Kidney (tissue), 14 donors: Measurements from ENCODE around the gene RANBP10. TPM values are rescaled to one million over a fixed set of nuclear protein-coding genes. Genes with fewer than 3 reads are reported as not detected.

Experiments used
- DNase-seq, 5 donors: peaks; one replicate each; pipeline ENCODE4 v3.0.0-alpha.2; 2013 to 2020
- FAIRE-seq: peaks from 2 replicates; lab custom pipeline; 2012; peaks lifted over from hg19 to GRCh38; lab: Jason Lieb, UNC
- H3K27ac ChIP-seq, 2 donors: one replicate each; pipeline ENCODE4 v1.7.0; 2013; ENCODE audit warnings: low read depth in 2 of 2, low read length in 2 of 2, inconsistent platforms in 1 of 2
- H3K27me3 ChIP-seq: one replicate; pipeline ENCODE4 v1.7.1; 2013; ENCODE audit warnings: low read length, inconsistent platforms; ENCODE audit not compliant: control insufficient read depth, insufficient read depth
- H3K36me3 ChIP-seq, 3 donors: one replicate each; pipeline versions ENCODE4 v1.7.0 to v1.7.1; 2013; ENCODE audit warnings: low read length in 3 of 3, control low read depth in 1 of 3, inconsistent platforms in 1 of 3; ENCODE audit not compliant: insufficient read depth in 3 of 3, control insufficient read depth in 2 of 3
- H3K4me1 ChIP-seq, 3 donors: one replicate each; pipeline versions ENCODE4 v1.7.0 to v1.7.1; 2013; ENCODE audit warnings: low read length in 3 of 3, inconsistent platforms in 1 of 3, low read depth in 1 of 3; ENCODE audit not compliant: control insufficient read depth in 2 of 3, insufficient read depth in 2 of 3
- H3K4me3 ChIP-seq, 3 donors: one replicate each; pipeline versions ENCODE4 v1.7.0 to v1.8.1; 2013; ENCODE audit warnings: low read length in 3 of 3, control low read depth in 1 of 3, inconsistent platforms in 1 of 3
- H3K9ac ChIP-seq, 3 donors: one replicate each; pipeline versions ENCODE4 v1.7.0 to v1.7.1; 2013; ENCODE audit warnings: low read length in 3 of 3, control low read depth in 1 of 3, inconsistent platforms in 1 of 3
- H3K9me3 ChIP-seq, 3 donors: one replicate each; pipeline versions ENCODE4 v1.7.0 to v1.7.1; 2013; ENCODE audit warnings: low read length in 3 of 3, control low read depth in 1 of 3, inconsistent platforms in 1 of 3; ENCODE audit not compliant: control insufficient read depth in 2 of 3, insufficient read depth in 1 of 3
- CTCF ChIP-seq: IDR thresholded peaks from 3 replicates; pipeline ENCODE4 v1.5.1; 2012; ENCODE audit warnings: mild to moderate bottlenecking, moderate library complexity, borderline replicate concordance; ENCODE audit not compliant: insufficient read depth; ENCODE audit errors: extremely low read depth
- intact Hi-C: fragments of 100-400 bp; cut with DNase I; formaldehyde crosslinking; loops from one replicate; pipeline ENCODE4 v1.11.1; 2022
- polyA plus RNA-seq: library from polyadenylated mRNA; stranded (reverse); fragments of 350-450 nt; fragmentation: Illumina TruSeq; extraction: RNeasy Lipid Tissue Mini Kit (QIAGEN cat#74804); gene quantifications from one replicate; pipeline ENCODE4 v1.2.3, GENCODE V29; 2014; ENCODE audit warnings: low read depth, low replicate concordance; ENCODE audit not compliant: insufficient read depth
- total RNA-seq: library from RNA; stranded (reverse); fragmentation: NEBNext Ultra II Directional; extraction: Animal tissue kit (Norgen Biotek cat#: 25700); gene quantifications from one replicate; pipeline ENCODE4 v1.2.1, GENCODE V29; 2021
- donor health status: control.
- donor health status: control.
- donor health status: control.
- donor health status: control.
- donor health status: control.
- donor health status: DM: yes; HTN: yes; CAD: no.
- donor health status: Normal renal cell carcinoma (clear cell type).

RANBP10 gene
- total and polyA plus RNA-seq, 2 donors from 2014 or later, result 7.0 to 22.3 TPM

DNA sequence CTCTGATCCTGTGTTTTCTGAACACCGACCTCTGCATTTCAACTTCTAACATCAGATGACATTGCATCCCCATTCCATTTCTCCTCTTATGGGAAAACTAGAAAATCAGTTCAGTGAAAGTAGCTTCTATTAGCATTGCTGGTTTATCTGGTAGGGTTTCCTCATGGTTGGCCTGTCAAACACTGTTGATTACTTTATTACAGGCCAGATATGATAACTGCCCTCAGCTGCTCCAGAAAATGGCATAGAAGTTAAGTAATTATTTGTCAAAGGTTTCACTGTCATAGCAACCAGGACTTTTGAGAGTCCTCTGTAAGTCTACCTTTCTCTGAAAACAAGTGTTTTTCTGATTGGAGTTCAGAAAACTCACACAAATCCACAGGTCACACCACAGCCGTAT is 90.3 kb downstream of the RANBP10 start:
- DNase-seq, result no peak
- no peak for TF ChIP-seq CTCF
- Histone ChIP-seq H3K27ac (no peak overlapping the region), H3K4me1 (peaks cover 0 to 15% (median 12%) of the 10 kb centered on the region in 3 donors), H3K27me3 (no peaks in the 10 kb centered on the region), H3K36me3 (peaks cover 0 to 3% (median 0%) of the 10 kb centered on the region in 3 donors), H3K4me3 (no peak overlapping the region), H3K9ac (no peak overlapping the region), H3K9me3 (no peaks in the 10 kb centered on the region)
- intact Hi-C loops, result no loop called here
- no peak for FAIRE-seq

DNA sequence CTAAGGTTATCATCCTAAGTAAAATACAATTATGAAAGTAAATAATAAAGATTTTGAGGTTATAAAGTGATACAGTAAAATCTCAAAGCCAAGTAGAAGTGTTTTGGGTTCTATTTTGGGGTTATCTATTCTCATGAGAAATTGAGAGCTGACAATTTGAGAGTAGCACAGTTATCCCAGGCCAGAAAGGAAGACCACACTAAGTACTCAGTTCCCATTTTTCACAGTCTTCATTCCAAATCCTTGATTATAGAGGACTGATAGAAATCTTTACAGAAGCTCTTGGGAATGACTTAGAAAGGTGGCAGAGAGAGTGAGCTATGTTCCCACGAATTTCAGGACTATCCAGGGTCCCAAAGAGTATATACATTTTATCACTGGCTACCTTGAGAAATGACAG is 91.8 kb downstream of the RANBP10 start:
- Histone ChIP-seq H3K9ac (no peak overlapping the region), H3K4me3 (no peak overlapping the region), H3K9me3 (no peaks in the 10 kb centered on the region), H3K36me3 (peaks cover 0 to 3% (median 0%) of the 10 kb centered on the region in 3 donors), H3K27ac (no peak overlapping the region), H3K27me3 (no peaks in the 10 kb centered on the region), H3K4me1 (peaks cover 0 to 15% (median 6%) of the 10 kb centered on the region in 3 donors)
- DNase-seq (no peak), FAIRE-seq (no peak)
- no peak for TF ChIP-seq CTCF
- intact Hi-C loops, result no loop called here

GRCh38 chr16:67713647-67714273 is 92.6 kb downstream of the RANBP10 start:
- intact Hi-C loops, result no loop called here

More at GRCh38 chr16:67713647-67714273, 92.6 kb downstream of the RANBP10 start:
- TF ChIP-seq CTCF, result no peak
- no peaks in the 10 kb centered on the region for H3K27me3 ChIP-seq
- peaks cover 0 to 3% (median 0%) of the 10 kb centered on the region in 3 donors for H3K36me3 ChIP-seq
- DNase-seq, result no peak
- no peak overlapping the region for H3K27ac ChIP-seq
- H3K4me3 ChIP-seq, result no peak overlapping the region
- no peak for FAIRE-seq
- H3K9ac ChIP-seq, result no peak overlapping the region
- H3K4me1 ChIP-seq, result peaks cover 0 to 15% (median 6%) of the 10 kb centered on the region in 3 donors
- no peaks in the 10 kb centered on the region for H3K9me3 ChIP-seq
